RWPE1 (cell line): ENCODE data around the gene GPATCH3.

Experiments
- CTCF ChIA-PET: fragments of 350-600 bp; sonication (Branson Sonifier 250); formaldehyde crosslinking; extraction: SDS; loops from one replicate; lab custom pipeline; 2021; lab: Yijun Ruan, JAX
- POLR2A ChIA-PET: fragments of 400-600 bp; formaldehyde crosslinking; extraction: SDS; loops from one replicate; lab custom pipeline; 2020; ENCODE audit warnings: antibody characterized with exemption; ENCODE audit not compliant: low non-redundant PET; lab: Yijun Ruan, JAX
- DNase-seq: peaks from one replicate; pipeline ENCODE4 v3.0.0; 2012; ENCODE audit warnings: low spot score
- H3K27ac ChIP-seq: fragments of 450-650 bp; 2 replicates; pipeline ENCODE4 v1.5.1; 2017
- CTCF ChIP-seq: fragments of 450-650 bp; conservative IDR thresholded peaks from 2 replicates; pipeline ENCODE4 v1.5.1; 2017; ENCODE audit warnings: low read depth, mild to moderate bottlenecking

Gene GPATCH3

GRCh38 chr1:26844424-26845196 lies 55.7 kb downstream of the GPATCH3 start:
- ChIA-PET POLR2A (interaction anchor here (0.7 kb wide), 1 partner anchor 34 kb away, joined by 4 read pairs; no protein-coding TSS in a partner anchor), CTCF (interaction anchor here (0.7 to 1.0 kb wide), 2 partner anchors 43 to 934 kb away, joined by 3 read pairs; no protein-coding TSS in a partner anchor)
- DNase-seq: no peak
- TF ChIP-seq CTCF: no peak
- H3K27ac ChIP-seq: no peak overlapping the region
